ENCODE data around the gene FKBP5.

The FKBP5 gene

DNA sequence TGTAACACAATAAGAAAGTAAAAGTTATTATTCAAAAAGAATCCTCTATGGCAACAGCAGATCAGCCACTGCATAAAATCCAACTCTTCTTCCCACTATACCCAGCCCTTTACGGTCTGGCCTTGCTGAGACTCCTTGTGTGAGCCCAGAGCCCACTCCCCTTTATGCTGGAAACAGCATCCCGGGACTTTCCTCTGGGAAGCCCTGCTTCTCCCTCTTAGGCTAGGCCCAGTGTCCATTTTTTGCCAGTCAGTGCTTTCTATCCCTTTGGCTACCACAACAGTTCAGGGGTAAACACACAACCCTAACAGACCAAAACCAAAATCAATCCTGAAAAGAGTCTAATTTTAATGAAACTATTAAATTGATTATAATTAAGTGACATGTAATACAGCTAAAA, 20.6 kb downstream of the FKBP5 start:
- Histone ChIP-seq H3K36me3 (ENCODE audit: control insufficient read depth, insufficient read depth, low read length) (no peaks in the 10 kb centered on the region), H3K4me3 (ENCODE audit: insufficient read depth, low read depth, low read length, poor library complexity, severe bottlenecking) (no peak overlapping the region), H3K27ac (ENCODE audit: insufficient read depth, low read length, poor library complexity, severe bottlenecking) (peak overlapping the region; percentile 64), H3K9me3 (ENCODE audit: control insufficient read depth, low read length) (no peaks in the 10 kb centered on the region), H3K27me3 (replicated peaks; ENCODE audit: control insufficient read depth, insufficient read depth, low read length, poor library complexity, severe bottlenecking) (no peaks in the 10 kb centered on the region), H3K4me1 (ENCODE audit: control insufficient read depth, insufficient read depth, low read length, poor library complexity, severe bottlenecking) (peaks cover 43% of the 10 kb centered on the region)
- DNase-seq, result no peak

- no peak for DNase-seq
- H3K4me3 ChIP-seq (ENCODE audit: insufficient read depth, low read depth, low read length, poor library complexity, severe bottlenecking), result peak overlapping the region; percentile 11
- H3K4me1 ChIP-seq (ENCODE audit: control insufficient read depth, insufficient read depth, low read length, poor library complexity, severe bottlenecking), result peaks cover 40% of the 10 kb centered on the region
- peak overlapping the region; percentile 38 for H3K27ac ChIP-seq (ENCODE audit: insufficient read depth, low read length, poor library complexity, severe bottlenecking)
- no peaks in the 10 kb centered on the region for H3K27me3 ChIP-seq (replicated peaks; ENCODE audit: control insufficient read depth, insufficient read depth, low read length, poor library complexity, severe bottlenecking)
- H3K9me3 ChIP-seq (ENCODE audit: control insufficient read depth, low read length), result no peaks in the 10 kb centered on the region
- H3K36me3 ChIP-seq (ENCODE audit: control insufficient read depth, insufficient read depth, low read length), result no peaks in the 10 kb centered on the region
Measured at GRCh38 chr6:35665573-35665972, 23.1 kb downstream of the FKBP5 start.

DNA sequence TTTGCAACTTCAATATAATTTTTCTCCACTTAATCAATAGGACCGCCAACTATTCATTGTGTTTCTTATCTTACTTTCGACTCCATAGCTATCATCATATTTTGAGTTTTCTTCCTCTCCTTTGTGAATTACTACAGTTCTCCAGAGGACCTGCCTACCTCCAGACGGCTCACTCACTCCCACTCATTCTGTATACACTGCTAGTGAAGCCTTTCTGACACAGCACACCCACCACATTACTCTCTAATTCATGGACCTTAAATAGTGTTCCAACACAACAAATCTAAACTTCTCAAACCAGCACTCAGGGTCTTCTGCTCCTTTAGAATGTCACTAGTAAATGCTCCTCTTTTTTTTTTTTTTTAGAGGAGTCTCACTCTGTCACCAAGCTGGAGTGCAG, 23.8 kb downstream of the FKBP5 start:
- Histone ChIP-seq H3K27ac (ENCODE audit: insufficient read depth, low read length, poor library complexity, severe bottlenecking) (no peak overlapping the region), H3K4me3 (ENCODE audit: insufficient read depth, low read depth, low read length, poor library complexity, severe bottlenecking) (no peak overlapping the region), H3K27me3 (replicated peaks; ENCODE audit: control insufficient read depth, insufficient read depth, low read length, poor library complexity, severe bottlenecking) (no peaks in the 10 kb centered on the region), H3K36me3 (ENCODE audit: control insufficient read depth, insufficient read depth, low read length) (no peaks in the 10 kb centered on the region), H3K9me3 (ENCODE audit: control insufficient read depth, low read length) (no peaks in the 10 kb centered on the region), H3K4me1 (ENCODE audit: control insufficient read depth, insufficient read depth, low read length, poor library complexity, severe bottlenecking) (peaks cover 37% of the 10 kb centered on the region)
- DNase-seq, result no peak

- H3K4me1 ChIP-seq (ENCODE audit: control insufficient read depth, insufficient read depth, low read length, poor library complexity, severe bottlenecking), result peaks cover 33% of the 10 kb centered on the region
- no peaks in the 10 kb centered on the region for H3K27me3 ChIP-seq (replicated peaks; ENCODE audit: control insufficient read depth, insufficient read depth, low read length, poor library complexity, severe bottlenecking)
- no peaks in the 10 kb centered on the region for H3K9me3 ChIP-seq (ENCODE audit: control insufficient read depth, low read length)
- peak overlapping the region; percentile 1 for H3K4me3 ChIP-seq (ENCODE audit: insufficient read depth, low read depth, low read length, poor library complexity, severe bottlenecking)
- no peaks in the 10 kb centered on the region for H3K36me3 ChIP-seq (ENCODE audit: control insufficient read depth, insufficient read depth, low read length)
- no peak for DNase-seq
- peak overlapping the region; percentile 37 for H3K27ac ChIP-seq (ENCODE audit: insufficient read depth, low read length, poor library complexity, severe bottlenecking)
Measured at GRCh38 chr6:35663447-35664235, 25.1 kb downstream of the FKBP5 start.

- peaks cover 30% of the 10 kb centered on the region for H3K4me1 ChIP-seq (ENCODE audit: control insufficient read depth, insufficient read depth, low read length, poor library complexity, severe bottlenecking)
- H3K4me3 ChIP-seq (ENCODE audit: insufficient read depth, low read depth, low read length, poor library complexity, severe bottlenecking), result peak overlapping the region; percentile 1
- no peak for DNase-seq
- H3K36me3 ChIP-seq (ENCODE audit: control insufficient read depth, insufficient read depth, low read length), result no peaks in the 10 kb centered on the region
- no peaks in the 10 kb centered on the region for H3K27me3 ChIP-seq (replicated peaks; ENCODE audit: control insufficient read depth, insufficient read depth, low read length, poor library complexity, severe bottlenecking)
- H3K9me3 ChIP-seq (ENCODE audit: control insufficient read depth, low read length), result no peaks in the 10 kb centered on the region
- peak overlapping the region; percentile 37 for H3K27ac ChIP-seq (ENCODE audit: insufficient read depth, low read length, poor library complexity, severe bottlenecking)
Measured at GRCh38 chr6:35662999-35663398, 25.7 kb downstream of the FKBP5 start.

DNA sequence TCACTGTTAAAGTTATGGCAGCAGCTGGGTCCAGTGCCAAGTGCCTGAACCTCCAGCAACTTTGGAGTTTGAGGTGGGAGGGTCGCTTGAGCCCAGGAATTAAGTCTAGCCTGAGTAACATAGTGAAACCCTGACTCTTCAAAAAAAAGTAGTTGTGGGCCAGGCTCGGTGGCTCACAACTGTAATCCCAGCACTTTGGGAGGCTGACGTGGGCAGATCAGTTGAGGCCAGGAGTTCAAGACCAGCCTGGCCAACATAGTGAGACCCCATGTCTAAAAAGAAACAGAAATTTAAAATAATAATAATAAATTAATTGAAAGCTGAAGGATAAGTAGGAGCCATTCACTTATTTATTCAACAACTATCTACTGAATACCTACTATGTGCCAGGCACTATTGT, 33.8 kb downstream of the FKBP5 start:
- DNase-seq, result no peak
- H3K4me3 ChIP-seq (ENCODE audit: insufficient read depth, low read depth, low read length, poor library complexity, severe bottlenecking), result no peak overlapping the region
- no peaks in the 10 kb centered on the region for H3K9me3 ChIP-seq (ENCODE audit: control insufficient read depth, low read length)
- no peaks in the 10 kb centered on the region for H3K27me3 ChIP-seq (replicated peaks; ENCODE audit: control insufficient read depth, insufficient read depth, low read length, poor library complexity, severe bottlenecking)
- no peak overlapping the region for H3K27ac ChIP-seq (ENCODE audit: insufficient read depth, low read length, poor library complexity, severe bottlenecking)
- H3K4me1 ChIP-seq (ENCODE audit: control insufficient read depth, insufficient read depth, low read length, poor library complexity, severe bottlenecking), result no peaks in the 10 kb centered on the region
- H3K36me3 ChIP-seq (ENCODE audit: control insufficient read depth, insufficient read depth, low read length), result peaks cover 3% of the 10 kb centered on the region

GRCh38 chr6:35651244-35651643, 37.5 kb downstream of the FKBP5 start:
- no peak overlapping the region for H3K4me3 ChIP-seq (ENCODE audit: insufficient read depth, low read depth, low read length, poor library complexity, severe bottlenecking)
- H3K27me3 ChIP-seq (replicated peaks; ENCODE audit: control insufficient read depth, insufficient read depth, low read length, poor library complexity, severe bottlenecking), result no peaks in the 10 kb centered on the region
- peaks cover 3% of the 10 kb centered on the region for H3K36me3 ChIP-seq (ENCODE audit: control insufficient read depth, insufficient read depth, low read length)
- DNase-seq, result no peak
- no peaks in the 10 kb centered on the region for H3K4me1 ChIP-seq (ENCODE audit: control insufficient read depth, insufficient read depth, low read length, poor library complexity, severe bottlenecking)
- H3K27ac ChIP-seq (ENCODE audit: insufficient read depth, low read length, poor library complexity, severe bottlenecking), result no peak overlapping the region
- H3K9me3 ChIP-seq (ENCODE audit: control insufficient read depth, low read length), result no peaks in the 10 kb centered on the region

GRCh38 chr6:35650015-35650414, 38.7 kb downstream of the FKBP5 start:
- Histone ChIP-seq H3K4me1 (ENCODE audit: control insufficient read depth, insufficient read depth, low read length, poor library complexity, severe bottlenecking) (no peaks in the 10 kb centered on the region), H3K27ac (ENCODE audit: insufficient read depth, low read length, poor library complexity, severe bottlenecking) (no peak overlapping the region), H3K27me3 (replicated peaks; ENCODE audit: control insufficient read depth, insufficient read depth, low read length, poor library complexity, severe bottlenecking) (no peaks in the 10 kb centered on the region), H3K36me3 (ENCODE audit: control insufficient read depth, insufficient read depth, low read length) (peaks cover 3% of the 10 kb centered on the region), H3K4me3 (ENCODE audit: insufficient read depth, low read depth, low read length, poor library complexity, severe bottlenecking) (no peak overlapping the region), H3K9me3 (ENCODE audit: control insufficient read depth, low read length) (no peaks in the 10 kb centered on the region)
- no peak for DNase-seq

DNA sequence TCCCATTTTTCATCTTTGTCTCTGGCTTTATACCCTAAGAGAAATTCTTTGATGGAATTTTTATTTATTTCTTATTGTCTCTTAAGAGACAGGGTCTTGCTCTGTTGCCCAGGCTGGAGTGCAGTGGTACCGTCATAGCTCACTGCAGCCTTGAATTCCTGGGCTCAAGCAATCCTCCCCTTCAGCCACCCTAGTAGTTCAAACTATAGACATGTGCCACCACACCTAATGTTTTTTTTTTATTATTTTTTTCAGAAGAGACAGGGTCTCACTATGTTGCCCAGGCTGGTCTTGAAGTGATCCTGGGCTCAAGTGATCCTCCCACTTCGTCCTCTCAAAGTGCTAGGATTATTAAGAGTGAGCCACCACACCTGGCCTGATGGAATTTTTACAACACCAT, 40.5 kb downstream of the FKBP5 start:
- no peak for DNase-seq
- Histone ChIP-seq H3K27ac (ENCODE audit: insufficient read depth, low read length, poor library complexity, severe bottlenecking) (no peak overlapping the region), H3K9me3 (ENCODE audit: control insufficient read depth, low read length) (no peaks in the 10 kb centered on the region)

GRCh38 chr6:35647400-35647799, 41.3 kb downstream of the FKBP5 start:
- Histone ChIP-seq H3K4me3 (ENCODE audit: insufficient read depth, low read depth, low read length, poor library complexity, severe bottlenecking) (no peak overlapping the region), H3K4me1 (ENCODE audit: control insufficient read depth, insufficient read depth, low read length, poor library complexity, severe bottlenecking) (no peaks in the 10 kb centered on the region), H3K27ac (ENCODE audit: insufficient read depth, low read length, poor library complexity, severe bottlenecking) (no peak overlapping the region), H3K36me3 (ENCODE audit: control insufficient read depth, insufficient read depth, low read length) (peaks cover 4% of the 10 kb centered on the region), H3K9me3 (ENCODE audit: control insufficient read depth, low read length) (no peaks in the 10 kb centered on the region), H3K27me3 (replicated peaks; ENCODE audit: control insufficient read depth, insufficient read depth, low read length, poor library complexity, severe bottlenecking) (no peaks in the 10 kb centered on the region)
- DNase-seq, result no peak

More for the DNA sequence above, 40.5 kb downstream of the FKBP5 start:
- Histone ChIP-seq H3K4me1 (ENCODE audit: control insufficient read depth, insufficient read depth, low read length, poor library complexity, severe bottlenecking) (no peaks in the 10 kb centered on the region), H3K4me3 (ENCODE audit: insufficient read depth, low read depth, low read length, poor library complexity, severe bottlenecking) (no peak overlapping the region), H3K36me3 (ENCODE audit: control insufficient read depth, insufficient read depth, low read length) (peaks cover 3% of the 10 kb centered on the region), H3K27me3 (replicated peaks; ENCODE audit: control insufficient read depth, insufficient read depth, low read length, poor library complexity, severe bottlenecking) (no peaks in the 10 kb centered on the region)

All from effector memory CD4-positive, alpha-beta T cell (primary cell).